Ishikawa (cell line): ENCODE results near the gene NAA20.

ENCODE experiments used
- CEBPB ChIP-seq: IDR thresholded peaks from 2 replicates; pipeline ENCODE4 v1.6.1; 2012
- CREB1 ChIP-seq: IDR thresholded peaks from 2 replicates; pipeline ENCODE4 v1.6.1; 2012; ENCODE audit warnings: low read depth
- EP300 ChIP-seq: IDR thresholded peaks from 2 replicates; pipeline ENCODE4 v1.6.1; 2012; ENCODE audit warnings: borderline replicate concordance
- MAX ChIP-seq: IDR thresholded peaks from 2 replicates; pipeline ENCODE4 v1.6.1; 2012
- RAD21 ChIP-seq: IDR thresholded peaks from 2 replicates; pipeline ENCODE4 v1.6.1; 2012; ENCODE audit warnings: low read depth

GRCh38 chr20:20076297-20077065 lies 59.3 kb downstream of the NAA20 start:
- TF ChIP-seq CREB1 = no peak
- TF ChIP-seq RAD21 = no peak
- TF ChIP-seq EP300 = no peak
- TF ChIP-seq CEBPB = no peak
- TF ChIP-seq MAX = no peak
